ENCODE data around the gene OGFOD2. TPM values are rescaled to one million over a fixed set of nuclear protein-coding genes. Genes with fewer than 3 reads are reported as not detected.

The OGFOD2 gene
- polyA plus RNA-seq, 1 donor (not counting 4 experiments of a cell fraction or from before 2014, with no cell fraction given), result 6.9 TPM

DNA sequence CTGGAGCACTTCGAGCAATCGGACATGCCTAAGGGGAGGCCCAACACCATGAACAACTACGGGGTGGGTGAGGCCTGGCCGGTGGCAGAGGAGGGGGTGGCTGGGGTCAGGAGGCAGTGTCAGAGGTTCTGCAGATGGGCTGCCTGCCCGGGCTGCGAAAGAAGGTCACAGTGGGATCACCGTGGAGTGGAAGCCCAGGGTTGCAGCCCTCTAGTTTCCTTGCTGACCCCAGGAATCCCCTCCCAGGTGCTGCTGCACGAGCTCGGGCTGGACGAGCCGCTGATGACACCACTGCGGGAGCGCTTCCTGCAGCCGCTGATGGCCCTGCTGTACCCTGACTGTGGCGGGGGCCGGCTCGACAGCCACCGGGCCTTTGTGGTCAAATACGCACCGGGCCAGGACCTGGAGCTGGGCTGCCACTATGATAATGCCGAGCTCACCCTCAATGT is 3.5 kb downstream of the OGFOD2 start:
- H3K36me3 ChIP-seq (ENCODE audit: control insufficient read depth in 2 of 2, extremely low read depth in 1 of 2, insufficient read depth in 2 of 2, low read length in 2 of 2), result peaks cover 9 to 26% of the 10 kb centered on the region in 2 experiments
- peaks cover 49% of the 10 kb centered on the region for H3K79me2 ChIP-seq (ENCODE audit: control insufficient read depth, insufficient read depth, low read length)
- TF ChIP-seq EZH2 (IDR thresholded peaks at IDR 0.05; ENCODE audit: low read length), result no peak
- TF ChIP-seq, protein P1, sequence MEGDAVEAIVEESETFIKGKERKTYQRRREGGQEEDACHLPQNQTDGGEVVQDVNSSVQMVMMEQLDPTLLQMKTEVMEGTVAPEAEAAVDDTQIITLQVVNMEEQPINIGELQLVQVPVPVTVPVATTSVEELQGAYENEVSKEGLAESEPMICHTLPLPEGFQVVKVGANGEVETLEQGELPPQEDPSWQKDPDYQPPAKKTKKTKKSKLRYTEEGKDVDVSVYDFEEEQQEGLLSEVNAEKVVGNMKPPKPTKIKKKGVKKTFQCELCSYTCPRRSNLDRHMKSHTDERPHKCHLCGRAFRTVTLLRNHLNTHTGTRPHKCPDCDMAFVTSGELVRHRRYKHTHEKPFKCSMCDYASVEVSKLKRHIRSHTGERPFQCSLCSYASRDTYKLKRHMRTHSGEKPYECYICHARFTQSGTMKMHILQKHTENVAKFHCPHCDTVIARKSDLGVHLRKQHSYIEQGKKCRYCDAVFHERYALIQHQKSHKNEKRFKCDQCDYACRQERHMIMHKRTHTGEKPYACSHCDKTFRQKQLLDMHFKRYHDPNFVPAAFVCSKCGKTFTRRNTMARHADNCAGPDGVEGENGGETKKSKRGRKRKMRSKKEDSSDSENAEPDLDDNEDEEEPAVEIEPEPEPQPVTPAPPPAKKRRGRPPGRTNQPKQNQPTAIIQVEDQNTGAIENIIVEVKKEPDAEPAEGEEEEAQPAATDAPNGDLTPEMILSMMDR (optimal IDR thresholded peaks at IDR 0.05 in 1 of 3, IDR thresholded peaks at IDR 0.05 in 1 of 3, conservative IDR thresholded peaks at IDR 0.05 in 1 of 3; ENCODE audit: extremely low read depth in 1 of 3, insufficient read depth in 2 of 3, low read length in 3 of 3), result no peak
- H3K9me1 ChIP-seq (ENCODE audit: control insufficient read depth, extremely low read depth, insufficient read depth, low read length), result peaks cover 2% of the 10 kb centered on the region
- FAIRE-seq, result no peak
- H4K20me1 ChIP-seq (ENCODE audit: control insufficient read depth, extremely low read depth, insufficient read depth, low read length), result no peaks in the 10 kb centered on the region
- H2AFZ ChIP-seq (ENCODE audit: control insufficient read depth, low read length), result no peak overlapping the region
- no peak overlapping the region for H3K4me2 ChIP-seq (ENCODE audit: control insufficient read depth, extremely low read depth, insufficient read depth, low read depth, low read length)
- dilution Hi-C loops (cut with MboI; ENCODE audit: extremely low pct_ligation_motif_present, low sequenced_read_pairs), result no loop called here
- H3K9me3 ChIP-seq (ENCODE audit: control insufficient read depth, low read depth, low read length), result no peaks in the 10 kb centered on the region
- H3K4me3 ChIP-seq (ENCODE audit: control insufficient read depth in 2 of 3, extremely low read depth in 1 of 3, insufficient read depth in 2 of 3, low read depth in 1 of 3, low read length in 3 of 3), result no peak overlapping the region
- DNase-seq (ENCODE audit: low read depth, low spot score), result no peak
- H3K27ac ChIP-seq (ENCODE audit: control insufficient read depth, insufficient read depth, low read length), result no peak overlapping the region
- H3K9ac ChIP-seq (ENCODE audit: control insufficient read depth, extremely low read depth, insufficient read depth, low read length), result no peak overlapping the region
- H3K27me3 ChIP-seq (ENCODE audit: control insufficient read depth, extremely low read depth, insufficient read depth, low read length), result no peaks in the 10 kb centered on the region
- peaks cover 33% of the 10 kb centered on the region for H3K4me1 ChIP-seq (ENCODE audit: control insufficient read depth, extremely low read depth, insufficient read depth, low read length)

DNA sequence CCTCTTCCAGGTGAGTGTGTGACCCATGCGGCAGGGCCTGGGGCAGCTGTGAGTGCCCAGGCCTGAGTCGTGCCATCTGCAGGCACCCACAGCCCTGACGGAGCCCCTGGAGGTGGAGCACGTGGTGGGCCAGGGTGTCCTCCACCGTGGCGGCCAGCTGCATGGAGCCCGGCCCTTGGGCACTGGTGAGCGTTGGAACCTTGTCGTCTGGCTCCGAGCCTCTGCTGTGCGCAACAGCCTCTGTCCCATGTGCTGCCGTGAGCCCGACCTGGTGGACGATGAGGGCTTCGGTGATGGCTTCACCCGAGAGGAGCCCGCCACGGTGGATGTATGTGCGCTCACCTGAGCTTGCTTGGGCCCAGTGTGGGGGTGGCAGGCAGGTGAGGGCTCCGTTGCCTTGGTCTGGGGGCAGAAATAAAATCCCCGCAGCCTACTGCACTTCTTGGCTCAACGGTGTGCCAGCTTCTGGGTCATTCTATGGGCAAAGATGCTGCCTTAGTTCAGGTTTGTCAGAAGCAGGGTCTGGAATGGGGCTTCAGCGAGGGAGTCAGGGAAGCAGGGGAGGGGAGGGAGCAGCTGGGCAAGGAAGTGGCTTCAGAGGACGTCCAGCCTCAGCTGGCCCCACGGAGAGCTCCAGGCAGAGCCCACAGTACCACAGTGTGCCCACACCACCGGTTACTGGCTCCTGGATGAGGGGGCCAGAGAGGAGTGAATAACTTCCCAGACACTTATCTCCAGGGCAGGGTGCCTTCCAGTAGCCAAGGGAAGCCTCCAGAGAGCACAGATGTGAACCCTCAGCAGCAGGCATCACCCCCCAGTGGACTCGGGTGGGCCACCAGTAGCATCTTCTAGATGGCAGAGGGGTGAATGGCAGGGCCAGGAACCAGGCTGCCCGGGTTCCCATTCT is 4.2 kb downstream of the OGFOD2 start:
- peak overlapping the region; percentile 56 for H3K27ac ChIP-seq (ENCODE audit: control insufficient read depth, insufficient read depth, low read length)
- no peaks in the 10 kb centered on the region for H4K20me1 ChIP-seq (ENCODE audit: control insufficient read depth, extremely low read depth, insufficient read depth, low read length)
- H3K4me3 ChIP-seq (ENCODE audit: control insufficient read depth in 2 of 3, extremely low read depth in 1 of 3, insufficient read depth in 2 of 3, low read depth in 1 of 3, low read length in 3 of 3), result peak overlapping the region; percentile 82 to 91 (median 84)
- peaks cover 9 to 26% of the 10 kb centered on the region in 2 experiments for H3K36me3 ChIP-seq (ENCODE audit: control insufficient read depth in 2 of 2, extremely low read depth in 1 of 2, insufficient read depth in 2 of 2, low read length in 2 of 2)
- peaks cover 49% of the 10 kb centered on the region for H3K79me2 ChIP-seq (ENCODE audit: control insufficient read depth, insufficient read depth, low read length)
- no peaks in the 10 kb centered on the region for H3K9me3 ChIP-seq (ENCODE audit: control insufficient read depth, low read depth, low read length)
- H2AFZ ChIP-seq (ENCODE audit: control insufficient read depth, low read length), result no peak overlapping the region
- peak overlapping the region; percentile 85 for H3K4me2 ChIP-seq (ENCODE audit: control insufficient read depth, extremely low read depth, insufficient read depth, low read depth, low read length)
- DNase-seq (ENCODE audit: low read depth, low spot score) (no peak), FAIRE-seq (no peak)
- peaks cover 30% of the 10 kb centered on the region for H3K4me1 ChIP-seq (ENCODE audit: control insufficient read depth, extremely low read depth, insufficient read depth, low read length)
- TF ChIP-seq, protein P1 (optimal IDR thresholded peaks at IDR 0.05 in 1 of 3, IDR thresholded peaks at IDR 0.05 in 1 of 3, conservative IDR thresholded peaks at IDR 0.05 in 1 of 3; ENCODE audit: extremely low read depth in 1 of 3, insufficient read depth in 2 of 3, low read length in 3 of 3), result no peak
- no peak for TF ChIP-seq EZH2 (IDR thresholded peaks at IDR 0.05; ENCODE audit: low read length)
- H3K9ac ChIP-seq (ENCODE audit: control insufficient read depth, extremely low read depth, insufficient read depth, low read length), result no peak overlapping the region
- dilution Hi-C loops (cut with MboI; ENCODE audit: extremely low pct_ligation_motif_present, low sequenced_read_pairs), result no loop called here
- no peaks in the 10 kb centered on the region for H3K27me3 ChIP-seq (ENCODE audit: control insufficient read depth, extremely low read depth, insufficient read depth, low read length)
- H3K9me1 ChIP-seq (ENCODE audit: control insufficient read depth, extremely low read depth, insufficient read depth, low read length), result peaks cover 2% of the 10 kb centered on the region
